ENCODE data around the gene LTA.

LTA gene

GRCh38 chr6:31543639-31544038 is 28.4 kb upstream of the LTA start:
- no peak for DNase-seq

- DNase-seq: no peak
Measured at GRCh38 chr6:31544676-31545075, 27.4 kb upstream of the LTA start.

- DNase-seq: no peak
Measured at GRCh38 chr6:31545291-31545690, 26.8 kb upstream of the LTA start.

- peak; percentile 95 for DNase-seq
Measured at GRCh38 chr6:31546339-31546957, 25.6 kb upstream of the LTA start, which contains the start of gene ATP6V1G2. Gene ATP6V1G2, minus strand, starts transcription at chr6:31546608. Its CDS starts 49 bp downstream, at chr6:31546559.

- peak; percentile 97 for DNase-seq
Measured at GRCh38 chr6:31546958-31547726, 24.9 kb upstream of the LTA start, which contains the start of gene NFKBIL1. Gene NFKBIL1, plus strand, starts transcription at chr6:31547608. Its CDS starts 87 bp downstream, at chr6:31547695.

GRCh38 chr6:31547727-31548543 is 24.2 kb upstream of the LTA start:
- no peak for DNase-seq

- no peak for DNase-seq
Measured at GRCh38 chr6:31548544-31548873, 23.6 kb upstream of the LTA start.

GRCh38 chr6:31551371-31551770 is 20.7 kb upstream of the LTA start:
- DNase-seq: peak; percentile 81

GRCh38 chr6:31556307-31556706 is 15.8 kb upstream of the LTA start:
- no peak for DNase-seq

- DNase-seq: no peak
Measured at GRCh38 chr6:31557443-31558317, 14.4 kb upstream of the LTA start.

GRCh38 chr6:31558318-31558625 is 13.8 kb upstream of the LTA start:
- DNase-seq: no peak

- peak; percentile 80 for DNase-seq
Measured at GRCh38 chr6:31558631-31559500, 13.2 kb upstream of the LTA start.

- DNase-seq: no peak
Measured at GRCh38 chr6:31559606-31559957, 12.5 kb upstream of the LTA start.

- DNase-seq: peak; percentile 88
Measured at GRCh38 chr6:31559958-31560696, 12.0 kb upstream of the LTA start.

GRCh38 chr6:31560697-31561058 is 11.4 kb upstream of the LTA start:
- no peak for DNase-seq

GRCh38 chr6:31567531-31568370 is 4.3 kb upstream of the LTA start:
- no peak for DNase-seq

- peak; percentile 95 for DNase-seq
Measured at GRCh38 chr6:31568537-31568961, 3.5 kb upstream of the LTA start.

GRCh38 chr6:31569861-31570536 is 2.1 kb upstream of the LTA start:
- DNase-seq: no peak

- no peak for DNase-seq
Measured at GRCh38 chr6:31573239-31574105, 1.4 kb downstream of the LTA start.
